GM21723 (cell line): ENCODE data around the gene OR4B1.

ENCODE experiments used
- ATAC-seq: cut with Tn5 transposase; IDR thresholded peaks from one replicate; pipeline ENCODE4 v1.9.1; 2021; ENCODE audit warnings: mild to moderate bottlenecking, moderate library complexity; ENCODE audit not compliant: unreplicated experiment

Gene OR4B1

GRCh38 chr11:48248902-48249301 is 32.3 kb downstream of the OR4B1 start:
- ATAC-seq: no peak

DNA sequence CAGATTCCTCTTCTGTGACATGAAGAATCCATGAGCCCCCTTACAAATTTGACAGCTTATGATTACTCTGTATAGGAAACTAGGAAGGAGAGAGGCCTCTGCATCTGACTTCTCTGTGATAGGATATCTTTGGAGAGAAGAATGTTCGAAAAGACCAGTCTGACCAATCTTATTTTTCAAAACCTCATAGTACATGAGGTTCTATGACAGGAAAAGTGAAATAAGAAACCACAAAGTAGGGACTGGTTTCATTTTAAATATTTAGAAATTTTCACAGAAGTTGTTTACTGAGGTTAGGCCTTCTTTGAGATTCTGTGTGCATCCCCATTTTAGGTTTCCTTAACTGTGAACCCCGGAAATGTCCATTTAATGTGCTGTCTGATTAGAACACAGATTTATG is 45.0 kb downstream of the OR4B1 start:
- ATAC-seq: no peak

DNA sequence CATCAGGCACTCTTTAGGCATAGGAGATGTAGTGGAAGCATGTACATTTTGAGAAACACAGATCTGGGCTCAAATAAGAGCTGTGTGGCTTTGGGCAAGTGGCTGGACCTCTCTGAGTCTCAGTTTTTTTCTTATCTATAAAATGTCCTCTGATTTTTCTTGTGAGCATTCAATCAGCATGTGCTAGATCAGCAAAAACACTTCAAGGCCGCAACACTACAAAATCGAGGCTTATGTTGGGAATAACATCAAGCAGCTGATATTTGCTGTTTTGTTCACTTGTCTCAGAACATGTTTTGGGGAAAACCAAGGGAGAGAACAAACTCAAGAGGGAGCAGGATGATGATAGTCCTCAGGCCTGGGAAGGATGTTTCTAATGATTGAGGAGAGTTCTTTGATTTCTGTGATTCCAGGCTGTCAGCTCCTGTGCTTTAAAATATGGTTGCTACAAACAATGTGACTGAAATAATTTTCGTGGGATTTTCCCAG is 46.9 kb downstream of the OR4B1 start, which contains the start of gene OR4X1:
Gene OR4X1, plus strand, starts transcription at position 439 of the 489 bp plus-strand sequence. Its CDS starts 0 bp downstream, at position 439.
- no peak for ATAC-seq
